ENCODE measurements around the gene PRKD2.

- TF ChIP-seq ARID4B (CRISPR knock-in tag; IDR thresholded peaks at IDR 0.05; ENCODE audit: borderline replicate concordance) (no peak), CTCF (IDR thresholded peaks at IDR 0.05) (no peak), CBFB (CRISPR knock-in tag; IDR thresholded peaks at IDR 0.05; ENCODE audit: low read depth) (no peak), USF2 (CRISPR knock-in tag; IDR thresholded peaks at IDR 0.05) (peak; percentile 8; the same call in 1 of the 2 replicates), ZNF512 (CRISPR knock-in tag; IDR thresholded peaks at IDR 0.05; ENCODE audit: borderline replicate concordance) (no peak), HMGXB4 (CRISPR knock-in tag; IDR thresholded peaks at IDR 0.05) (peak; percentile 64; the same call in 1 of the 2 replicates), ZNF232 (CRISPR knock-in tag; IDR thresholded peaks at IDR 0.05) (no peak), JUN (CRISPR knock-in tag; IDR thresholded peaks at IDR 0.05) (no peak), GABPB1 (CRISPR knock-in tag; IDR thresholded peaks at IDR 0.05) (no peak), E2F4 (CRISPR knock-in tag; IDR thresholded peaks at IDR 0.05; ENCODE audit: borderline replicate concordance, low read depth) (no peak), USF1 (CRISPR knock-in tag; IDR thresholded peaks at IDR 0.05) (no peak)
Measured at GRCh38 chr19:46648060-46648960, 68.6 kb downstream of the PRKD2 start.
